Spleen (tissue), 7 donors: ENCODE data around the gene ERICH3.

Experiments used
- POLR2A ChIP-seq, 3 donors: fragments of 450-650 bp; IDR thresholded peaks; one replicate each; pipeline ENCODE4 v1.5.1; 2017; ENCODE audit warnings: antibody characterized with exemption in 3 of 3, mild to moderate bottlenecking in 1 of 3
- TF ChIP-seq, protein P1 (sequence below), 11 experiments: fragments of 200-600 bp in 7 of 11; fragments of 450-650 bp in 4 of 11; sonication (generic) in 4 of 11; IDR thresholded peaks in 8 of 11; conservative IDR thresholded peaks in 3 of 11; 1 replicate in 7 of 11; 2 replicates in 4 of 11; pipeline versions ENCODE4 v1.4.0 to v1.8.0; 2016 to 2021; ENCODE audit warnings: antibody characterized with exemption in 11 of 11, inconsistent platforms in 4 of 11, mild to moderate bottlenecking in 1 of 11
- donor health status: DM: no; HTN: no; CAD: no; lungs with moderate emphysema.
- donor health status: DM: no; HTN: no; CAD: no.
- donor health status: DM: no; HTN: no; CAD: no.

GRCh38 chr1:74587888-74588287 lies 85.7 kb downstream of the ERICH3 start:
- TF ChIP-seq, protein P1, sequence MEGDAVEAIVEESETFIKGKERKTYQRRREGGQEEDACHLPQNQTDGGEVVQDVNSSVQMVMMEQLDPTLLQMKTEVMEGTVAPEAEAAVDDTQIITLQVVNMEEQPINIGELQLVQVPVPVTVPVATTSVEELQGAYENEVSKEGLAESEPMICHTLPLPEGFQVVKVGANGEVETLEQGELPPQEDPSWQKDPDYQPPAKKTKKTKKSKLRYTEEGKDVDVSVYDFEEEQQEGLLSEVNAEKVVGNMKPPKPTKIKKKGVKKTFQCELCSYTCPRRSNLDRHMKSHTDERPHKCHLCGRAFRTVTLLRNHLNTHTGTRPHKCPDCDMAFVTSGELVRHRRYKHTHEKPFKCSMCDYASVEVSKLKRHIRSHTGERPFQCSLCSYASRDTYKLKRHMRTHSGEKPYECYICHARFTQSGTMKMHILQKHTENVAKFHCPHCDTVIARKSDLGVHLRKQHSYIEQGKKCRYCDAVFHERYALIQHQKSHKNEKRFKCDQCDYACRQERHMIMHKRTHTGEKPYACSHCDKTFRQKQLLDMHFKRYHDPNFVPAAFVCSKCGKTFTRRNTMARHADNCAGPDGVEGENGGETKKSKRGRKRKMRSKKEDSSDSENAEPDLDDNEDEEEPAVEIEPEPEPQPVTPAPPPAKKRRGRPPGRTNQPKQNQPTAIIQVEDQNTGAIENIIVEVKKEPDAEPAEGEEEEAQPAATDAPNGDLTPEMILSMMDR (IDR thresholded peaks at IDR 0.05 in 8 of 11, conservative IDR thresholded peaks at IDR 0.05 in 3 of 11), result no peak
- TF ChIP-seq POLR2A (IDR thresholded peaks at IDR 0.05), result no peak
